AG10803 (cell line): ENCODE results near the gene EPC2.

ENCODE experiments used
- DNase-seq: peaks from one replicate; pipeline ENCODE4 v3.0.0; 2010; ENCODE audit warnings: low read depth
- H3K4me3 ChIP-seq: 2 replicates; pipeline ENCODE4 v1.5.1; 2011; ENCODE audit warnings: mild to moderate bottlenecking, low read length, control low read depth
- CTCF ChIP-seq: conservative IDR thresholded peaks from 2 replicates; pipeline ENCODE4 v1.5.1; 2011; ENCODE audit warnings: mild to moderate bottlenecking, low read length, control low read depth, inconsistent platforms

EPC2 gene

GRCh38 chr2:148619560-148620195 lies 24.9 kb upstream of the EPC2 start:
- H3K4me3 ChIP-seq, result no peak overlapping the region

GRCh38 chr2:148622366-148622765 lies 22.2 kb upstream of the EPC2 start:
- TF ChIP-seq CTCF, result no peak
- no peak overlapping the region for H3K4me3 ChIP-seq
- no peak for DNase-seq

More at GRCh38 chr2:148619560-148620195, 24.9 kb upstream of the EPC2 start:
- TF ChIP-seq CTCF, result no peak
- no peak for DNase-seq

DNA sequence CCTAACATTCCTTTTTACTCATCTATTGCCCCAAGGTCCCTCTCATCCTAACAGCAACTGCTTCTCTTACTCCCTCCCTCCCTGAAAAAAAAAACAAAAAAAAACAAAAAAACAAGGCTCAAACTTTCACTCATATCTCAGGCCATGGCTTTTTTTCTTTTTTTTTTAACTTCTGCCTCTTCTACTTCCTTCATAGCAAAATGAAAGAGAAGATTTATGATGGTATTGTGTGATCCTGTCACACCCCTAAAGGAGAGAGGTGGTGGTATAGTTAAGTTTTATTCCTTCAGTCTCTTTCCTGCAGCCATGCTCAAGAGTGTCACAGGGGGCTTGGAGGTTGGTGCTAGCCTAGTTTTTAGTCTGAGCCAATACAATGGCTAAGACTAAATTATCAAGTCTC lies 21.5 kb upstream of the EPC2 start:
- DNase-seq, result no peak
- no peak overlapping the region for H3K4me3 ChIP-seq
- no peak for TF ChIP-seq CTCF

- no peak overlapping the region for H3K4me3 ChIP-seq
- TF ChIP-seq CTCF, result no peak
- no peak for DNase-seq
These were observed 17.3 kb upstream of the EPC2 start for GRCh38 chr2:148627224-148627623.

- DNase-seq, result no peak
- TF ChIP-seq CTCF, result no peak
- H3K4me3 ChIP-seq, result no peak overlapping the region
These were observed 9.8 kb upstream of the EPC2 start for GRCh38 chr2:148634749-148635148.

DNA sequence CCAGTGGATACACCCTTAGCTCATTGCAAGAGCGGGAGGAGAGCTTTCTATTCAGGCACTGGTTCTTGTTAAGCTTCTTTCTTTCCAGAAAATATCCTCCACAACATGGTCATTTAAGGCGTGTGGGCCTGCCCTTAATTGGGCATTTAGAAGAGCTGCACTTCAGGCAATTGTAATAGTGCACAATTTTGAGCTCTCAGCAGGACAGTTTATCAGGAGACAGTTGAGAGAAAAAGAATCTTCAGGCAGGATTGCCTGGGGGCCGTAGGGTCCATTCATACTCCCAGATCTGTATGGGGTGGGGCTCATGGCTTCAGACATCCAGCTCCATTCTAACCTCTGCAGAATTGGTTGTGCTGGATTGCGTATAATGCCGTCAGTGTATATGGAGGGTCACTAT lies 6.0 kb upstream of the EPC2 start:
- TF ChIP-seq CTCF, result no peak
- DNase-seq, result no peak
- no peak overlapping the region for H3K4me3 ChIP-seq

DNA sequence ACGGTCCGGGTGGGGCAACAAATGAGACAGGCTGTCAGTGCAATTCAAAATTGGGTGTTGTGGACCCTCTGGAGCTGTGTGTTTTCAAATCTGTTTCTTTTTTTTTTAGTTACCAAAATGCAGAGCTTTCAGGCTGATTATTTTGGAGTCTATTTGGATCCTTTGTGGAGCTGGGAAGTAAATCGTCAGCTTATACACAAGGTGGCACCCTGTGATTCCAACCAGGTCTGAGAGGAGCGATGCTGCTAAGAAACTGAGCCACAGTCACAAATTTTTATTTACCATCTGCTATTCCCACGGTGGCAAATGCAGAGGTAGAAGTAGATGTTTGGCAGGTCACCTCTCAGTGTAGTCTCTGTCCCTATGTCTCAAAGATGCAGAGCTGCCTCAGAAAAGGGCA lies 3.8 kb upstream of the EPC2 start:
- peak; percentile 49 for DNase-seq
- no peak overlapping the region for H3K4me3 ChIP-seq
- peak; percentile 54 for TF ChIP-seq CTCF
